NCI-H2107 (cell line): ENCODE measurements around the gene PSIP1.
"Not testable (repeated sequence)": the region's sequence is repeated elsewhere in the genome, so short reads cannot be mapped to it uniquely, and the experiment has no call there.

Experiments
- DNase-seq: peaks from one replicate; lab custom pipeline; 2025; lab: John Stamatoyannopoulos, UW

PSIP1 gene

DNA sequence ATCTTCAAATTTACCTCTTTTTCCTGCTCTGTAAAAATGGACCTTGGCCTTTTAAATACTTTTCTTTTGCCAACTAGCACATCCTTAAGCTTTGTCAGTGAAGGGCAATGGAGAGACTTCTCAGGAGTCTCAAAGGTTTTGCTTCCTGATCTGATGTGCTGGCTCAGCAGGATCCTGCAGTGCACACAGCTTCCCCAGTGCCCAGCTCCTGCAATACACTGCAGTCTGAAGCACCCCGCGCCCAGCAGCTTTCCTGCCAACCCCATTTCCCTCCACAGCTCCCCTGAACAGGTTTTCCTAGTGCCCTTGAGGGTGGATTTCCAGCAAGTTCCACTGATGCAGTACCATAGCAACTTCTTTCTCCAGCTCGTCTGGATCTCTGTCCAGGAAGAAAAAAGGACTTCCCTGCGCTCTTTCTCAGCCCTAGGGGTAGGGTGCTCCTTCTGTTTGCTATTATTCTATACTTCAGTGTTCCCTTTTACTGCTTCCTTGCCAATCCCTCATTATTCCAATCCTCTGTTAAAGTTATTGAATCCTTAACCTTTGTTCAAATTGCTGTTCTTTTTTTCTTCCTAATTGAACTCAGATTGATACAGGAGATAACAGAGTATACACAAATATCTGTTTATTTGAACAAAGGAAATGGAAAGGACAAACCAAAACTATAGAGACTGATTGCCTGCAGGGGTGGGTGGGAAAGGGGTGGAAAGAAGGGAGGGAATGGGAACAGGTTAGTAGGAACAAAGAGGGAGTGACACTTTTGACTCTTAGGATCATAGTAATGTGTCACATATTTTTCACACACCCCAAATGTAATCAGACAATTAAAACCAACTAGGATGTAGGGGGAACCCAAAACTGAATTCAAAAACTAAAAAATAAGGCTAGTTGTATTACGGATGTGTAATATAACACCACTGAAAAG lies 79.6 kb downstream of the PSIP1 start:
- DNase-seq: no peak

- DNase-seq: not testable (repeated sequence)
Measured at GRCh38 chr9:15427702-15428101, 83.1 kb downstream of the PSIP1 start.

DNA sequence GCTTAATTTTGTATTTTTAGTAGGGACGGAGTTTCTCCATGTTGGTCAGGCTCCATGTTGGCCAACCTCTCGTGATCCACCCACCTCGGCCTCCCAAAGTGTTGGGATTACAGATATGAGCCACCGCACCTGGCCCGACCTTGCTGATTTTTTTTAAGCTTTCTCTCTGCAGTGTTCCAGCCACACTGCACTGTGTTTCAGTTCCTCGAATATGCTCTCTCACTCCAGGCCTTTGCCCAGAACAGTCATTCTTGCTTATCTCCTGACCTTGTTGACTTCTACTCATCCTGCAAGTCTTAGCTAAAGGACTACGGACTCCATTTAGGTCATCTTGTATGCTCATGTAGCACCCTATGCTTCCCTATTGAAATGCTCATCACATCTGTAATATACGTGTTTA lies 84.8 kb downstream of the PSIP1 start:
- DNase-seq: no peak

DNA sequence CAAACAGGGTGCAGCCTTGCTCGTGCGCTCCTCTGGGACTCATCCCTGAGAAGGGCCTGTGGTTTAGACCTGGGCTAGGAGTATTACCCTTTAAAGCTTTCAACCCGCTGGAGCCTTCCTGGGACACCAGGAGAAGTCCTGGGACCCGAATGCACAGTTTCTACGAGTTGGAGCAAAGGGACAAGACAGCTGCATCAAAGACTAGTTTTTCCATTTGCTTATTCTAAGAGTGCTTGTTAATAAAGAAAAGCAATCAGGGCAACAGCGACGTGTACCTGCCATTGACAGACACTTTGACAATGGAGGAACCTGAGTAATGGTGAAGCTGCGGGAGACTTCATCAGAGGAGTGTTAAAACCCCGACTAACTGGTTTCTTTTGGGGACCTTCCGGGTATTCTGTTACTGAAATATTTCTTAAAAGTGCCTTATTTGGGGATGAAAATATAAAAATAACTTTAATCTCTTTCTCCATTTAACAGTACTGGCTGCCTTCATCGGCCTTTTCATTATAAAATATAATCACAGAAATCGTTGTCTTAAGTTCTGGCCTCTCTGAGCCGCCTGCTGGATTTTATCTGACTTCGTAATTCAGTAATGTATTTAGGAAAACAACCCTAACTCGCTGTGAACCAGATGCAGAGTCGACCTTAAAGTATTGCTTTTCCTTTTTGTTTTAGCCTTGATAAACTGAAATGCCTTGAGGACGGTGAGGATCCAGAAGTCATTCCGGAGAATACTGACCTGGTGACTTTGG lies 87.4 kb downstream of the PSIP1 start:
- no peak for DNase-seq

- peak; percentile 87 for DNase-seq
Measured at GRCh38 chr9:15422372-15423230, 88.2 kb downstream of the PSIP1 start, which contains the start of gene SNAPC3. SNAPC3 (plus strand) TSS chr9:15422876; CDS start chr9:15422880, 4 bp downstream.

GRCh38 chr9:15421990-15422371 lies 88.8 kb downstream of the PSIP1 start:
- no peak for DNase-seq

DNA sequence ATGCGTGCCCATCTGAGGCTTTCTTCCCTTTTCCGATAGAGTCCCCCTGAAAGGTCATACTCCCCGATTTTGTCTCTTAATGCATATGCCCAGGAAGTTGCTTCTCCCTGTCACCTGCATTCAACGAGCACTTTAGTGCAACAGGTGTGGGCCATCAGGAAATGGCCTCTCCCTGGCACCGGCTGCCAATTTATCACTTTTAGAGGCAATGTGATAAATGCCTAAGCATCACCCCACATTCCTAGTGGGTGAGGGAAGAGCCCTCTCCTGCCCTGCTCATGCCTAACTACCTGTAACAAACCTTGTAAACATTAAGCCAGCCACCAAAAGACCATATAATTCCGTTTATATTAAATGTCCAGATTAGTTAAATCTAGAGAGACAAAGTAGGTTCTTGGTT lies 89.2 kb downstream of the PSIP1 start:
- DNase-seq: no peak

DNA sequence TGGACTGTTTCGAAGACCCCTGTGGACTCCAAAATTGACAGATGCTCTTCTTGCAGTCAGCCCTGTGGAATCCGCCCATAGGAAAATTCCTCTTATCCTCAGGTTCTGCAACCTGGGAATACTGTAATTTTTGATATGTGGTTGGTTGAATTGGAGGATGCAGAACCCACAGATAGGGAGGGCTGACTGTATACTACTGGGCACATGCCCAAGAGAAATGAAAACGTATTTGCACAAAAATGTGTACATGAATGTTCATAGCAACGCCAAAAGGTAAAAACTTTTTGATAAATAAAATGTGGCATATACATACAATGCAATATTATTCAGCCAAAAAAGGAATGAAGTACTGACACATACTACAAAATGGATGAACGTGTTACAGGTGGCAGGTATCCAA lies 90.0 kb downstream of the PSIP1 start:
- no peak for DNase-seq

DNA sequence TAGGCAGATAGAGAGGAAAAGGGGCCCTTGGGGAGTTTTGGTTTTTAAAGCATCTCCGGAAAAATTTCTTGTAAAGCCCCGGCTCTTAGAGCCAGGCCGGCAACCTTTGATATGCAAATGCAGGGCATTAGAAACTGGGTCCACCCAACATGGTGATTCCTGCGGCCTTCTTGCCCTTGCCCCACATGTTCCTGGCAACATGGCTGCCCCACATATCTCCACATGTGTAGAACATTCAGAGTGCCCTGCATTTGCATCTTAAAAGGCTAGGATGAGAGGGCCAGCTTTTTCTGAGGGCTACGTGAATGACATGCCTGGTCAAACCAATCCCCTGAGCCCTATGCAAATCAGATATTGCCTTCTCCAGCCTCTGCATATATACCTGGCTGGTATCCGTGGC lies 93.1 kb downstream of the PSIP1 start:
- DNase-seq: no peak

DNA sequence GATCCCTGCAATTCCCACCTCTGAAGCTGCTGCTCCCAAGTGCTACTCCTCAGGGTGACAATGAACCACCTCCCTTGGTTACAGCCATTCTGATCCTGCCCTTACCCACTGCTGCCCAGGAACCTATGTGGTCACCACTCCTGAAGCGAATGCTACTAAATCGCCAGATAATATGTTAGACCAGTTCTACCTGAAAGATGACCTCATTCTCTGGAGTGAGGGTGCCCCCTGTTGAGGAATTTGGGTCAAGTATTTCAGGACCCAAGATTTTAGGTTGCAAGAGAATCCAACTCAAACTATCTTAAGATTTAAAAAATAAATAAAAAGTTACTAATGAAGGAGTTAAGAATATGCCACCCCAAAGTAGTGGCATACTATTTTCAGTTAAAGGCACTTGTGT lies 93.9 kb downstream of the PSIP1 start:
- DNase-seq: no peak
